ENCODE measurements around the gene AFAP1L2. TPM values are rescaled to one million over a fixed set of nuclear protein-coding genes. Genes with fewer than 3 reads are reported as not detected.

Gene AFAP1L2
- total and polyA plus RNA-seq, 9 of the 15 experiments (the other 6 are each of a cell fraction or from before 2014, with no cell fraction given): 0.07 TPM; not detected in 8

DNA sequence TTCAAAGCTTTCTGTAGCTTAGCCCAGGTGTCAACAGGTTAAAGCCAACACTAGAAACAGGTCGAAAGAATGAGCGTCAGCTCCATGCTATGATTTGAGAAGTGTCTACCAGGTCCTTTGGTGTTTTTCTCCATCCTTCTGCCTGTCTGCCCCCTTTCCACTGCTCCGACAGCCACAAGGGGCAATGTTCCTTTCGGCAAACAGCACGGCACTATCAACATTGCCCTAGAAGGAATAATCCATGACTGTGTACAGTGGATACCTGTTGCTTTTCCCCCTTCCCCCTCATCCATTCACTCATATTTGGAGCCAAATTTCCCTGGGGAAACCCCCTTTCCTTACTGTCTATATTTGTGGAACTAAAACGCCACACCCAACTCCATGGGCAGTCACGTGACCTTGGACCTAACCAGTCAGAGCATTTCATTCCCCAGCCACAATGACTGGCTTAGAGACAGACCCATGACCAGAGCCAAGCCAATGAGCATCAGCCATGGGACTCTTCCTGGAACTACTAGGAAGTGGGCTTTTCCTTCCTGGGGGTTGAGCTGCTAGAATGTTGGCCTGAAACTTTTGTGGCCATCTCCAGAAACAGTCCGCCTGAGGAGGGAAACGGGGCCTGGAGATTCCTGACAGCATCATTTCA lies 51.5 kb downstream of the AFAP1L2 start (continued):
- no peak for TF ChIP-seq JUN (IDR thresholded peaks at IDR 0.05; ENCODE audit: borderline replicate concordance, low read depth, low read length)
- TF ChIP-seq JUN (CRISPR knock-in tag; IDR thresholded peaks at IDR 0.05; ENCODE audit: borderline replicate concordance): no peak
- TF ChIP-seq ELF1 (tag; IDR thresholded peaks at IDR 0.05): peak; percentile 66
- no peak for TF ChIP-seq DNMT1 (IDR thresholded peaks at IDR 0.05)
- TF ChIP-seq ZNF586 (CRISPR knock-in tag; conservative IDR thresholded peaks at IDR 0.05): no peak
- TF ChIP-seq ZNF184 (CRISPR knock-in tag; IDR thresholded peaks at IDR 0.05): no peak
- peak; percentile 74 for TF ChIP-seq USF2 (CRISPR knock-in tag; IDR thresholded peaks at IDR 0.05)
- TF ChIP-seq USF1 (CRISPR knock-in tag; IDR thresholded peaks at IDR 0.05): peak; percentile 69
- TF ChIP-seq YY1 (IDR thresholded peaks at IDR 0.05; ENCODE audit: borderline replicate concordance in 1 of 3, control insufficient read depth in 1 of 3, extremely low read depth in 1 of 3, insufficient read depth in 3 of 3, insufficient read length in 1 of 3, insufficient replicate concordance in 2 of 3, low read depth in 1 of 3, low read length in 2 of 3): no peak
- no peak for TF ChIP-seq AFF4 (CRISPR knock-in tag; IDR thresholded peaks at IDR 0.05)
- TF ChIP-seq TFE3 (CRISPR knock-in tag; IDR thresholded peaks at IDR 0.05): peak; percentile 95
- TF ChIP-seq, protein P1, sequence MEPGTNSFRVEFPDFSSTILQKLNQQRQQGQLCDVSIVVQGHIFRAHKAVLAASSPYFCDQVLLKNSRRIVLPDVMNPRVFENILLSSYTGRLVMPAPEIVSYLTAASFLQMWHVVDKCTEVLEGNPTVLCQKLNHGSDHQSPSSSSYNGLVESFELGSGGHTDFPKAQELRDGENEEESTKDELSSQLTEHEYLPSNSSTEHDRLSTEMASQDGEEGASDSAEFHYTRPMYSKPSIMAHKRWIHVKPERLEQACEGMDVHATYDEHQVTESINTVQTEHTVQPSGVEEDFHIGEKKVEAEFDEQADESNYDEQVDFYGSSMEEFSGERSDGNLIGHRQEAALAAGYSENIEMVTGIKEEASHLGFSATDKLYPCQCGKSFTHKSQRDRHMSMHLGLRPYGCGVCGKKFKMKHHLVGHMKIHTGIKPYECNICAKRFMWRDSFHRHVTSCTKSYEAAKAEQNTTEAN (CRISPR knock-in tag; IDR thresholded peaks at IDR 0.05): no peak
- TF ChIP-seq, protein P2, sequence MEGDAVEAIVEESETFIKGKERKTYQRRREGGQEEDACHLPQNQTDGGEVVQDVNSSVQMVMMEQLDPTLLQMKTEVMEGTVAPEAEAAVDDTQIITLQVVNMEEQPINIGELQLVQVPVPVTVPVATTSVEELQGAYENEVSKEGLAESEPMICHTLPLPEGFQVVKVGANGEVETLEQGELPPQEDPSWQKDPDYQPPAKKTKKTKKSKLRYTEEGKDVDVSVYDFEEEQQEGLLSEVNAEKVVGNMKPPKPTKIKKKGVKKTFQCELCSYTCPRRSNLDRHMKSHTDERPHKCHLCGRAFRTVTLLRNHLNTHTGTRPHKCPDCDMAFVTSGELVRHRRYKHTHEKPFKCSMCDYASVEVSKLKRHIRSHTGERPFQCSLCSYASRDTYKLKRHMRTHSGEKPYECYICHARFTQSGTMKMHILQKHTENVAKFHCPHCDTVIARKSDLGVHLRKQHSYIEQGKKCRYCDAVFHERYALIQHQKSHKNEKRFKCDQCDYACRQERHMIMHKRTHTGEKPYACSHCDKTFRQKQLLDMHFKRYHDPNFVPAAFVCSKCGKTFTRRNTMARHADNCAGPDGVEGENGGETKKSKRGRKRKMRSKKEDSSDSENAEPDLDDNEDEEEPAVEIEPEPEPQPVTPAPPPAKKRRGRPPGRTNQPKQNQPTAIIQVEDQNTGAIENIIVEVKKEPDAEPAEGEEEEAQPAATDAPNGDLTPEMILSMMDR (IDR thresholded peaks at IDR 0.05 in 2 of 3, conservative IDR thresholded peaks at IDR 0.05 in 1 of 3; ENCODE audit: insufficient read depth in 2 of 3, low read depth in 1 of 3, low read length in 3 of 3): 0 out of 6 replicates have a peak, but pooled peaks of 1 of the 3 experiments have one; percentile 24
- no peak for TF ChIP-seq TAF9B (IDR thresholded peaks at IDR 0.05; ENCODE audit: partially characterized antibody)
- no peak for TF ChIP-seq ZNF146 (CRISPR knock-in tag; IDR thresholded peaks at IDR 0.05; ENCODE audit: unreplicated experiment)
- TF ChIP-seq RAD51 (IDR thresholded peaks at IDR 0.05; ENCODE audit: borderline replicate concordance, low read depth): peak; percentile 95

Measured in K562 (cell line).